GM13976 (cell line): ENCODE data around the gene DRC1.

Experiments used
- DNase-seq: peaks from one replicate; pipeline ENCODE4 v3.0.0; 2012; ENCODE audit warnings: low spot score
- in situ Hi-C: fragments of 300-500 bp; cut with MboI; formaldehyde crosslinking; loops from one replicate; pipeline ENCODE4 v1.12.0; 2022; ENCODE audit warnings: low sequenced_read_pairs, mixed read lengths, inconsistent platforms; ENCODE audit not compliant: unreplicated experiment
- TF ChIP-seq, protein P1 (sequence below): IDR thresholded peaks from 2 replicates; pipeline ENCODE4 v1.5.1; 2012; ENCODE audit warnings: borderline replicate concordance, mild to moderate bottlenecking; ENCODE audit not compliant: insufficient read depth; ENCODE audit errors: extremely low read depth, missing control alignments, control extremely low read depth

Gene DRC1

DNA sequence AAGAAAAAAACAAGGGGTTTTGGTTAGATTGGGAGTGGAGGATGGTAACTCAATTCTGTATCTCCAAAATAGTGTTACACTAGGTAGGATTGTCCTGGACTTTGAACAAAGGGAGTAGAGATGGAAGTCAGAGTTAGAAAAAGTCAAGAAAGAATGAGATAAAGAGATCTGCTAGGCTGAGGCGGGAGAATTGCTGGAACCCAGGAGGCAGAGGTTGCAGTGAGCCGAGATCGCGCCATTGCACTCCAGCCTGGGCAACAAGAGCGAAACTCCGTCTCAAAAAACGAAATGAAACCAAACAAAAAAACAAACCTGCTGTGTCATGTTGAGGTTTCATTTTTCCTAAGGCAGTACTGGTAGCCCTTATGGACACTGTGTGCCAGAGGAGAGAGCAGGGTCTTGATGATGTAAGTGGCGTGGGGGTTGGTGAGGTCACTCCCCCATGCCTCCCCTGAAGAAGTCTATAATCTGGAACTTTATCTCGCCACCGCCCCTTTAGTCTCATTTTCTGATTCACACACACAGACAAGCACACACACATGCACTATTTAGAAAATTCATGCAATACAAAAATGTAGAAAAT lies 10.5 kb downstream of the DRC1 start:
- DNase-seq, result no peak
- TF ChIP-seq, protein P1, sequence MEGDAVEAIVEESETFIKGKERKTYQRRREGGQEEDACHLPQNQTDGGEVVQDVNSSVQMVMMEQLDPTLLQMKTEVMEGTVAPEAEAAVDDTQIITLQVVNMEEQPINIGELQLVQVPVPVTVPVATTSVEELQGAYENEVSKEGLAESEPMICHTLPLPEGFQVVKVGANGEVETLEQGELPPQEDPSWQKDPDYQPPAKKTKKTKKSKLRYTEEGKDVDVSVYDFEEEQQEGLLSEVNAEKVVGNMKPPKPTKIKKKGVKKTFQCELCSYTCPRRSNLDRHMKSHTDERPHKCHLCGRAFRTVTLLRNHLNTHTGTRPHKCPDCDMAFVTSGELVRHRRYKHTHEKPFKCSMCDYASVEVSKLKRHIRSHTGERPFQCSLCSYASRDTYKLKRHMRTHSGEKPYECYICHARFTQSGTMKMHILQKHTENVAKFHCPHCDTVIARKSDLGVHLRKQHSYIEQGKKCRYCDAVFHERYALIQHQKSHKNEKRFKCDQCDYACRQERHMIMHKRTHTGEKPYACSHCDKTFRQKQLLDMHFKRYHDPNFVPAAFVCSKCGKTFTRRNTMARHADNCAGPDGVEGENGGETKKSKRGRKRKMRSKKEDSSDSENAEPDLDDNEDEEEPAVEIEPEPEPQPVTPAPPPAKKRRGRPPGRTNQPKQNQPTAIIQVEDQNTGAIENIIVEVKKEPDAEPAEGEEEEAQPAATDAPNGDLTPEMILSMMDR, result no peak
- in situ Hi-C loops, result no loop called here

DNA sequence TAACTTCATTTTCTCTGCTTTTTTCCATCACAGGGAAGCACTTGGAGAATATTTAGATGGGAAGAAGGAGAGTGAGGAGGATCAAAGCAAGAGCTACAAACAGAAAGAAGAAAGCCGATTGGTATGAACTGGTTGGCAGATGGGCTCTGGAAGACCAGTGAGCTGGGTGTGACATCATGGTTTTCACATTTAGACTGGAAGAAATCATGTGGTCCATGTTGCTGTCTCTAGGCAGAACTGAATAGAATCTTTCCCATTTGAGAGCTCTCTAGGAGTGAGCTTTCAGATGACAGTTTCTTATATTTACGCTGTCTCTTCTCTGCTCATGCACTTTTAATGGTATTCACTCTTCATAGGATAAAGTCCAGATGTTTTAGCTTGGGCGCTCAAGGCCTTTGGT lies 12.6 kb downstream of the DRC1 start:
- in situ Hi-C loops, result no loop called here
- no peak for DNase-seq
- TF ChIP-seq, protein P1, result no peak

DNA sequence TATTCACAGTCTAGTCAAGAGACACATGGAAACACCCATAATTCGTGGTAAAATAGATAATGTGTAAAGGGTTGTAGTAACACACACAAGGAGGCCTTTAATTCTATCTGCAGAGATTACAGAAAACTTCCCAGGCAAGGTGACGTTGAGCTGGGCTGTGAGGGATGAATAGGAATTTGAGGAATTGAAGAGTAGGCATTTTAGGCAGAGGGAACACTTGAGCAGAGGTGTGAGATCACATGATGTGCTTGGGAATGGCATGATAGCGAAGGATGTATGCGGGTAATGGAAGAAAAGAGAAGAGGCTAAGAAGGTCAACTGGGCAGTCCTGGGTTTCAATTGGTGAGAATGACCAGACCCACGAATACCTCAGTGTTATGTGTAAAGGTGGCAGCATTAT lies 20.2 kb downstream of the DRC1 start:
- in situ Hi-C loops, result no loop called here
- DNase-seq, result no peak
- TF ChIP-seq, protein P1, result no peak

DNA sequence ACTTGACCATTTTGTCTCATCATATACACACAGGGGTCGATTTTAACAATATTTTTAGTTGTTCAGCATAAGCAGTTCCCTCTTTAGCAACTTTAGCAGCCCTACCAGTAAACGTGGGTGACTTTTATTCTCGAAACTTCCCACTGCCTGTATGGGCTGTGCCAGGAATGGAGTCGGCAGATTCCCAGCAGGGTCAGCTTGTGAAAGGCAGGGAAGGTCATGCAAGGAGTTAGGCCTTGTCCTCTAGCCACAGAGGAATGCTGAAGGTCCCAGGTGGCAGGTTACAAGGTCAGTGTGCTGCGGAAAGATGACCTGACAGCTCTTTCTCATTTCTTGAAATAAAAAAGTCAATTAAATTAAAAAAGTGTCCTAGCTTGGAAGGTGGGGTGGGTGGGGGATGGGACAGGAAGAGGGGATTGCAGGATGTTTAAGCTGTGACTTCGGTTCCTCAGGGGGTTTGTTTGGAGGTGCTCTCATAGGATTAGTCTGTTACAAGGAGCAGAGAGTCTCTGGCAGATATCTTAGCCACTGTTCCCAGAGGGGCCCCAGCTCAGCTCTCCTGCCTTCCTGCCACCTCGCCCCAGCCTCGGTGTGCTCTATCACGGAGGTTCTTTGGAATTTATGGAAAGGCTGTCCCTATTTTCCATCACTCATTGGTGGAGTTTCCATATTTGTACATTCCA lies 21.4 kb downstream of the DRC1 start:
- TF ChIP-seq, protein P1, result no peak
- DNase-seq, result no peak
- in situ Hi-C loops, result no loop called here

DNA sequence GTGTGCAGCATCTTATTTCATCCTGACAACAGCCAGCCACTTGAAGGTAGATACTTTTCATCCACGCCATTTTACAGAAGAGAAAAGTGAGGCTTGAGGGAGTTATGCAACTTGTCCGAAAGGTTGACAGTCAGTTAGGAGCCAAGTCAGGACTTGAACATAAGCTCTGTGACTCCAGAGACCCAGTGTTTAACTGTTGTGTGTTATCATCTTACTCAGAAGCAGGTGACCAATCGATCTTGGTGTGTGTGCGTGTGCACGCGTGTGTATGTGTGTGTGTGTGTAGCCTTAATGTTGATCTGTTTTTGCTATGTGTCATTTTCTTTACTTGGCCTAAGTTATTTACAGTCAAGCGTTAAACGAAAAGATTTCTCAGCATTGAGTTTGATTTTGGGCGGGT lies 22.0 kb downstream of the DRC1 start:
- in situ Hi-C loops, result no loop called here
- DNase-seq, result no peak
- TF ChIP-seq, protein P1, result no peak

DNA sequence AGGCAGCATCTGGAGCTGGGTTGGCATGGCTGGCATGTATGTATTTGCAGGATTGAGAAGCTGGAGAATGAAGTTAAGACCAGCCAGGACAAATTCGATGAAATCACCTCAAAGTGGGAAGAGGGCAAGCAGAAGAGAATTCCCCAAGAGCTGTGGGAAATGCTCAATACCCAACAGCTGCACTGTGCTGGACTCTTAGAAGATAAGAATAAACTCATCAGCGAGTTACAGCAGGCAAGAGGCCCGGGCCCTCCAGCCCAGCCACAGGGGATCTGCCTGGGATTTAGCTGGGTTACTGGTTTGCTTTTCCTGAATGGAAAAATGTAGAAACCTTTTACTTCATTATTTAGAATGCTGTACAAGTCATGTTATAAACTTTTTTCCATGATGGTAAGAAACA lies 22.5 kb downstream of the DRC1 start:
- TF ChIP-seq, protein P1, result no peak
- DNase-seq, result no peak
- in situ Hi-C loops, result no loop called here
